SKM-1 treated with dmso at 0.1 percent for 144 hours (cell line): ENCODE results near the gene MAML3.

ENCODE experiments used
- DNase-seq: peaks from one replicate; lab custom pipeline; 2025; ENCODE audit not compliant: unreplicated experiment; lab: John Stamatoyannopoulos, UW

Gene MAML3

GRCh38 chr4:139738846-139739613 lies 415.0 kb downstream of the MAML3 start:
- DNase-seq: no peak

- peak; percentile 5 for DNase-seq
Observed at GRCh38 chr4:139736661-139737060, 417.3 kb downstream of the MAML3 start.

- DNase-seq: no peak
Observed at GRCh38 chr4:139736274-139736660, 417.7 kb downstream of the MAML3 start.

GRCh38 chr4:139735381-139736273 lies 418.4 kb downstream of the MAML3 start:
- DNase-seq: no peak

GRCh38 chr4:139734875-139735380 lies 419.1 kb downstream of the MAML3 start:
- peak; percentile 37 for DNase-seq

GRCh38 chr4:139734201-139734874 lies 419.6 kb downstream of the MAML3 start:
- peak; percentile 63 for DNase-seq

GRCh38 chr4:139732991-139733570 lies 420.9 kb downstream of the MAML3 start:
- no peak for DNase-seq

- no peak for DNase-seq
Observed at GRCh38 chr4:139728840-139729239, 425.1 kb downstream of the MAML3 start.

GRCh38 chr4:139728146-139728545 lies 425.8 kb downstream of the MAML3 start:
- DNase-seq: no peak

- no peak for DNase-seq
Observed at GRCh38 chr4:139726615-139727014, 427.4 kb downstream of the MAML3 start.

- no peak for DNase-seq
Observed at GRCh38 chr4:139725236-139725635, 428.7 kb downstream of the MAML3 start.

- DNase-seq: no peak
Observed at GRCh38 chr4:139721789-139722188, 432.2 kb downstream of the MAML3 start.

- DNase-seq: no peak
Observed at GRCh38 chr4:139720806-139721205, 433.2 kb downstream of the MAML3 start.

- no peak for DNase-seq
Observed at GRCh38 chr4:139719381-139720101, 434.4 kb downstream of the MAML3 start.

- no peak for DNase-seq
Observed at GRCh38 chr4:139718833-139719232, 435.2 kb downstream of the MAML3 start.

GRCh38 chr4:139718358-139718757 lies 435.6 kb downstream of the MAML3 start:
- no peak for DNase-seq

GRCh38 chr4:139715746-139716391 lies 438.1 kb downstream of the MAML3 start:
- no peak for DNase-seq

- no peak for DNase-seq
Observed at GRCh38 chr4:139712882-139713281, 441.1 kb downstream of the MAML3 start.

- no peak for DNase-seq
Observed at GRCh38 chr4:139711461-139711860, 442.5 kb downstream of the MAML3 start.

- DNase-seq: no peak
Observed at GRCh38 chr4:139710073-139710472, 443.9 kb downstream of the MAML3 start.
